ENCODE data around the gene PCBP2. TPM values are rescaled to one million over a fixed set of nuclear protein-coding genes. Genes with fewer than 3 reads are reported as not detected.
"Not testable (repeated sequence)": the region's sequence is repeated elsewhere in the genome, so short reads cannot be mapped to it uniquely, and the experiment has no call there.

PCBP2 gene
- total RNA-seq, 1 donor from 2014 or later = 133 TPM

DNA sequence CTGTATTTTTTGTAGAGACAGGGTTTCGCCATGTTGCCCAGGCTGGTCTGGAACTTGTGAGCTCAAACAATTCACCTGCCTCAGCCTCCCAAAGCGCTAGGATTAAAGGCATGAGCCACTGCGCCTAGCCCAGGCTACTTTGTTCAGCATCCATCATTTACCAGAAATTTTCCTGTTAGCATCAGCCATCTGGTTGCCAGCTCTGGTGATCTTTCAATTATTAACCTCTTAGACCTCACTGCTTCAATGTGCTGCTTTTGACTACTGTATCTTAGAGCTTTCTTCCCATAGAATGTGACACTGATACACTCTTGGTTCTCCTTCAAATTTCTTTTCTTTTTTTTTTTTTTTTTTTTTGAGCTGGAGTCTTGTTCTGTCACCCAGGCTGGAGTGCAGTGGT is 33.7 kb upstream of the PCBP2 start:
- Histone ChIP-seq H3K27me3 (ENCODE audit: control insufficient read depth, insufficient read depth, low read length) (no peaks in the 10 kb centered on the region), H3K4me3 (ENCODE audit: low read depth, low read length) (no peak overlapping the region), H3K36me3 (ENCODE audit: control insufficient read depth, insufficient read depth, low read length) (no peaks in the 10 kb centered on the region)
- FAIRE-seq = no peak
- DNase-seq (ENCODE audit: low read depth) = no peak
- TF ChIP-seq, protein P1, sequence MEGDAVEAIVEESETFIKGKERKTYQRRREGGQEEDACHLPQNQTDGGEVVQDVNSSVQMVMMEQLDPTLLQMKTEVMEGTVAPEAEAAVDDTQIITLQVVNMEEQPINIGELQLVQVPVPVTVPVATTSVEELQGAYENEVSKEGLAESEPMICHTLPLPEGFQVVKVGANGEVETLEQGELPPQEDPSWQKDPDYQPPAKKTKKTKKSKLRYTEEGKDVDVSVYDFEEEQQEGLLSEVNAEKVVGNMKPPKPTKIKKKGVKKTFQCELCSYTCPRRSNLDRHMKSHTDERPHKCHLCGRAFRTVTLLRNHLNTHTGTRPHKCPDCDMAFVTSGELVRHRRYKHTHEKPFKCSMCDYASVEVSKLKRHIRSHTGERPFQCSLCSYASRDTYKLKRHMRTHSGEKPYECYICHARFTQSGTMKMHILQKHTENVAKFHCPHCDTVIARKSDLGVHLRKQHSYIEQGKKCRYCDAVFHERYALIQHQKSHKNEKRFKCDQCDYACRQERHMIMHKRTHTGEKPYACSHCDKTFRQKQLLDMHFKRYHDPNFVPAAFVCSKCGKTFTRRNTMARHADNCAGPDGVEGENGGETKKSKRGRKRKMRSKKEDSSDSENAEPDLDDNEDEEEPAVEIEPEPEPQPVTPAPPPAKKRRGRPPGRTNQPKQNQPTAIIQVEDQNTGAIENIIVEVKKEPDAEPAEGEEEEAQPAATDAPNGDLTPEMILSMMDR (IDR thresholded peaks at IDR 0.05; ENCODE audit: insufficient read depth, low read length, severe bottlenecking) = no peak

DNA sequence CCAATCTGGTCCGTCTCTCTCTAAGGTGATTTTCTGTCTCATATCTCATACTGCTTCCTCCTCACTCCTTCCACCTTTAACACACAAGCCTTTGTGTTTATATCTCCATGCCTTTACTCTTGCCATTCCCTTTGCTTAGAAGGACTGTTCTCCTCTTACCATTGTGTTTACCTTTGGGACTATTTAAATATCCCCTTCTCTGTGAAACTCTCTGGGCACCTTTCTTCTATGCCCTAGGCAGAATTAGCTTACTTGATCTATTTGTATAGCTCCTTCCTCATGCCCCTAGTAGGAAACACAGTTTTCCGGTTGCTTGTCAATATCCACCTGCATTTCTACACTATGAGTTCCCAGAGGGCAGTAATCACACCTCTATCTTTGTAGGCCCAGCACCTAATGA is 32.1 kb upstream of the PCBP2 start:
- Histone ChIP-seq H3K4me3 (ENCODE audit: low read depth, low read length) (no peak overlapping the region), H3K27me3 (ENCODE audit: control insufficient read depth, insufficient read depth, low read length) (no peaks in the 10 kb centered on the region), H3K36me3 (ENCODE audit: control insufficient read depth, insufficient read depth, low read length) (no peaks in the 10 kb centered on the region)
- TF ChIP-seq, protein P1 (IDR thresholded peaks at IDR 0.05; ENCODE audit: insufficient read depth, low read length, severe bottlenecking) = no peak
- FAIRE-seq (no peak), DNase-seq (ENCODE audit: low read depth) (no peak)

DNA sequence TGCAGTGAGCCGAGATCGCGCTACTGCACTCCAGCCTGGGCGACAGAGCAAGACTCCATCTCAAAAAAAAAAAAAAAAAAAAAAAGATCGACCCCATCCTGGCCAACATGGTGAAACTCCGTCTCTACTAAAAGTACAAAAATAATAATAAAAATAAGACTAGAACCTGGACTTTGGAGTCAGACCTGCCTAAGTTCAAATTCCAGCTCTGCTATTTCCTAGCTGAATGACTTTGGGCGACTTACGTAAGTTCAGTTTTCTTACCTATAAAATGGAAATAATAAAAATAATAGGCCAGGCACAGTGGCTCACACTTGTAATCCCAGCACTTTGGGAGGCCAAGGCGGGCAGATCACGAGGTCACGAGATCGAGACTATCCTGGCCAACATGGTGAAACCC is 29.7 kb upstream of the PCBP2 start:
- not testable (repeated sequence) for H3K36me3 ChIP-seq (ENCODE audit: control insufficient read depth, insufficient read depth, low read length)

DNA sequence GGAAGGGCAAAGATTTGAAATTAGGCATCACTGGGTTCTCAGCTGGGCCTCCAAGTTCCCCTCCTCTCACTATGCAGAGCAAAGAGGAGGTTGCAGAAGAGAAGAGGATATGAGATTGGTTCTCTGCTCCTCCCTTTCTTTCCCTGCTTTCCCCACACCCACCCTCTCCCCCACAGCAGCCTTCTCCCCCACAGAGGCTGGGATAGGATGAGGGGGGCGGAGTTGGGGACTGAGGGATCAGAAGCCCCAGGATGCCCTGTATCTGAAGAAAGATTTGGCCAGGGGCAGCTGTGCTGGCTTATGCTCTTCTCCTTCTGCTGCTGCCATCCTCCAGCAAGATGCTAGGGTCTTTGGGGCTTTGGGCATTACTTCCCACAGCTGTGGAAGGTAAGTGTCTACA is 28.3 kb upstream of the PCBP2 start, which contains the start of gene AMHR2:
TSS of gene AMHR2 (plus strand) at position 259 of the 400 bp plus-strand sequence. CDS start at position 339, 80 bp downstream.
- FAIRE-seq = no peak
- TF ChIP-seq, protein P1 (IDR thresholded peaks at IDR 0.05; ENCODE audit: insufficient read depth, low read length, severe bottlenecking) = no peak
- Histone ChIP-seq H3K4me3 (ENCODE audit: low read depth, low read length) (no peak within 1 kb of the TSS), H3K36me3 (ENCODE audit: control insufficient read depth, insufficient read depth, low read length) (no peaks in the 10 kb centered on the region), H3K27me3 (ENCODE audit: control insufficient read depth, insufficient read depth, low read length) (no peaks in the 10 kb centered on the region)
- no peak for DNase-seq (ENCODE audit: low read depth)

More for the DNA sequence above, 29.7 kb upstream of the PCBP2 start:
- not testable (repeated sequence) for H3K27me3 ChIP-seq (ENCODE audit: control insufficient read depth, insufficient read depth, low read length); DNase-seq (ENCODE audit: low read depth); H3K4me3 ChIP-seq (ENCODE audit: low read depth, low read length); FAIRE-seq

DNA sequence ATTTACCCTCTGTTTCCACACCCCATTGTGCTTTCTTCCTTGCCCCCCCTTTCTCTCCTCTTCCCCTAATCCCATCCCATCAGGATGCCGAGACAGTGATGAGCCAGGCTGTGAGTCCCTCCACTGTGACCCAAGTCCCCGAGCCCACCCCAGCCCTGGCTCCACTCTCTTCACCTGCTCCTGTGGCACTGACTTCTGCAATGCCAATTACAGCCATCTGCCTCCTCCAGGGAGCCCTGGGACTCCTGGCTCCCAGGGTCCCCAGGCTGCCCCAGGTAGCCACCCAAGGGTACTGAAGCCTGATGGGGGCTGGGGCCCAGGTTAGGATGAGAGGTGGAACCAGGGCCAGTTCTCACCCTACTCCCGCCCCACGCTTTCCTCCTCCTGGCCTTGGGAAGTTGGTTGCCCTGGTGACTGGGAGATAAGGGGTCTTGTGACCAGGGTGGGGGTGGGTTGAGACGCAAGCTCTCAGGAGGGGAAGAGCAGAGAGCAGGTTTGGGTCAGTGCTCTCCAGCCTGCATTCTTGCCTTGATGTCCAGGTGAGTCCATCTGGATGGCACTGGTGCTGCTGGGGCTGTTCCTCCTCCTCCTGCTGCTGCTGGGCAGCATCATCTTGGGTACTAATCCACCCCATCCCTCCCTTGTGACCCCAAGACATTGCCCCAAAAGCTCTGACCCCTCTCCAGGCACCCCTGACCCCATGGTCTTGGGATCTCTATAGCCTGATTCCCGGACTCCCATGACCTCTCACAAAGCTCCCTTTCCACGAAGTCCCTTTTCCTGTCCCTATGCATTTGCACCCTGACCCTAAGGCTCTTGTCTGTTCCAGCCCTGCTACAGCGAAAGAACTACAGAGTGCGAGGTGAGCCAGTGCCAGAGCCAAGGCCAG is 27.0 kb upstream of the PCBP2 start:
- TF ChIP-seq, protein P1 (IDR thresholded peaks at IDR 0.05; ENCODE audit: insufficient read depth, low read length, severe bottlenecking) = no peak
- H3K27me3 ChIP-seq (ENCODE audit: control insufficient read depth, insufficient read depth, low read length) = no peaks in the 10 kb centered on the region
- H3K4me3 ChIP-seq (ENCODE audit: low read depth, low read length) = no peak overlapping the region
- FAIRE-seq (no peak), DNase-seq (ENCODE audit: low read depth) (no peak)
- H3K36me3 ChIP-seq (ENCODE audit: control insufficient read depth, insufficient read depth, low read length) = no peaks in the 10 kb centered on the region

DNA sequence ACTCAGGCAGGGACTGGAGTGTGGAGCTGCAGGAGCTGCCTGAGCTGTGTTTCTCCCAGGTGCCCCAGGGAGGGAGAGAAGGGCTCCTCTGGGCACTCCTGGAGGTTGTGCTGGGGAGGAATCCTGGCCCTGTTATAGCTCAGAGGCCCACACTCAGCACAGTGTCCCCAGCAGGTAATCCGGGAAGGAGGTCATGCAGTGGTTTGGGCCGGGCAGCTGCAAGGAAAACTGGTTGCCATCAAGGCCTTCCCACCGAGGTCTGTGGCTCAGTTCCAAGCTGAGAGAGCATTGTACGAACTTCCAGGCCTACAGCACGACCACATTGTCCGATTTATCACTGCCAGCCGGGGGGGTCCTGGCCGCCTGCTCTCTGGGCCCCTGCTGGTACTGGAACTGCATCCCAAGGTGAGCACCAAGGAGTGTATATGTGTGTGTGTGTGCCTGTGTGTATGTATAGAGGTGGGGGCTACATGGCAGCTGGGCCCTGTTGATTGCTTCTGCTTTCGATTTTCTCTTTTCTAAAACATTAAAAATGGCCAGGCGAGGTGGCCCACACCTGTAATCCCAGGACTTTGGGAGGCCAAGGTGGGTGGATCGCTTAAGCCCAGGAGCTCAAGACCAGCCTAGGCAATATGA is 26.3 kb upstream of the PCBP2 start:
- DNase-seq (ENCODE audit: low read depth) (no peak), FAIRE-seq (no peak)
- Histone ChIP-seq H3K27me3 (ENCODE audit: control insufficient read depth, insufficient read depth, low read length) (no peaks in the 10 kb centered on the region), H3K36me3 (ENCODE audit: control insufficient read depth, insufficient read depth, low read length) (no peaks in the 10 kb centered on the region), H3K4me3 (ENCODE audit: low read depth, low read length) (no peak overlapping the region)
- TF ChIP-seq, protein P1 (IDR thresholded peaks at IDR 0.05; ENCODE audit: insufficient read depth, low read length, severe bottlenecking) = no peak

All from bronchial epithelial cell (primary cell).